Measurements from ENCODE around the gene BTG2. TPM values are rescaled to one million over a fixed set of nuclear protein-coding genes. Genes with fewer than 3 reads are reported as not detected.

Gene BTG2
- total RNA-seq, 2 donors from 2014 or later: 64.7 to 153 TPM

- DNase-seq (ENCODE audit: low spot score): peak; percentile 84
- intact Hi-C loops (cut with DNase I): loop anchor here in 1 of 2 donors (5.0 kb wide), 1 partner anchor 53 kb away; no protein-coding TSS in a partner anchor
Observed at GRCh38 chr1:203325418-203326091, 20.2 kb downstream of the BTG2 start.

- intact Hi-C loops (cut with DNase I): loop anchor here in 1 of 2 donors (5.0 kb wide), 1 partner anchor 55 kb away; no protein-coding TSS in a partner anchor
- DNase-seq (ENCODE audit: low spot score): peak; percentile 99
Observed at GRCh38 chr1:203326830-203327683, 21.7 kb downstream of the BTG2 start.

- intact Hi-C loops (cut with DNase I): loop anchor here in 1 of 2 donors (5.0 kb wide), 1 partner anchor 56 kb away; no protein-coding TSS in a partner anchor
- no peak for DNase-seq (ENCODE audit: low spot score)
Observed at GRCh38 chr1:203327684-203328457, 22.6 kb downstream of the BTG2 start.

- no peak for DNase-seq (ENCODE audit: low spot score)
- intact Hi-C loops (cut with DNase I): loop anchor here in 1 of 2 donors (5.0 kb wide), 1 partner anchor 56 kb away; no protein-coding TSS in a partner anchor
Observed at GRCh38 chr1:203328714-203329122, 23.4 kb downstream of the BTG2 start.

- no peak for DNase-seq (ENCODE audit: low spot score)
- intact Hi-C loops (cut with DNase I): no loop called here
Observed at GRCh38 chr1:203331224-203331623, 25.9 kb downstream of the BTG2 start.

- intact Hi-C loops (cut with DNase I): no loop called here
- DNase-seq (ENCODE audit: low spot score): no peak
Observed at GRCh38 chr1:203335503-203335902, 30.2 kb downstream of the BTG2 start.

- intact Hi-C loops (cut with DNase I): no loop called here
- no peak for DNase-seq (ENCODE audit: low spot score)
Observed at GRCh38 chr1:203336097-203336496, 30.8 kb downstream of the BTG2 start.

- intact Hi-C loops (cut with DNase I): loop anchor here (2.0 kb wide), 2 partner anchors 66 to 150 kb away; no protein-coding TSS in a partner anchor
- no peak for DNase-seq (ENCODE audit: low spot score)
Observed at GRCh38 chr1:203338335-203339036, 33.2 kb downstream of the BTG2 start.

GRCh38 chr1:203340112-203340790 is 34.9 kb downstream of the BTG2 start:
- no peak for DNase-seq (ENCODE audit: low spot score)
- intact Hi-C loops (cut with DNase I): loop anchor here in 1 of 2 donors (2.0 kb wide), 1 partner anchor 147 kb away; no protein-coding TSS in a partner anchor

GRCh38 chr1:203342192-203342940 is 37.0 kb downstream of the BTG2 start:
- intact Hi-C loops (cut with DNase I): loop anchor here in 1 of 2 donors (2.0 kb wide), 1 partner anchor 134 kb away; no protein-coding TSS in a partner anchor
- no peak for DNase-seq (ENCODE audit: low spot score)

- intact Hi-C loops (cut with DNase I): loop anchor here in 1 of 2 donors (2.0 kb wide), 1 partner anchor 133 kb away; no protein-coding TSS in a partner anchor
- DNase-seq (ENCODE audit: low spot score): no peak
Observed at GRCh38 chr1:203343956-203344754, 38.8 kb downstream of the BTG2 start.

GRCh38 chr1:203346060-203346768 is 40.9 kb downstream of the BTG2 start:
- intact Hi-C loops (cut with DNase I): loop anchor here in 1 of 2 donors (5.0 kb wide), 1 partner anchor 96 kb away; no protein-coding TSS in a partner anchor
- DNase-seq (ENCODE audit: low spot score): no peak

GRCh38 chr1:203346769-203347102 is 41.4 kb downstream of the BTG2 start:
- intact Hi-C loops (cut with DNase I): loop anchor here in 1 of 2 donors (5.0 kb wide), 1 partner anchor 96 kb away; no protein-coding TSS in a partner anchor
- DNase-seq (ENCODE audit: low spot score): no peak

GRCh38 chr1:203349166-203349565 is 43.8 kb downstream of the BTG2 start:
- intact Hi-C loops (cut with DNase I): loop anchor here in 1 of 2 donors (5.0 kb wide), 1 partner anchor 93 kb away; no protein-coding TSS in a partner anchor
- DNase-seq (ENCODE audit: low spot score): no peak

GRCh38 chr1:203349773-203350524 is 44.6 kb downstream of the BTG2 start:
- intact Hi-C loops (cut with DNase I): loop anchor here in 1 of 2 donors (5.0 kb wide), 1 partner anchor 92 kb away; no protein-coding TSS in a partner anchor
- no peak for DNase-seq (ENCODE audit: low spot score)
